Stomach (tissue), 9 donors: ENCODE data around the gene NAALADL2. TPM values are rescaled to one million over a fixed set of nuclear protein-coding genes. Genes with fewer than 3 reads are reported as not detected.

Experiments used
- DNase-seq, 2 donors: peaks; one replicate each; pipeline versions ENCODE4 v3.0.0 to v3.0.0-alpha.2; 2013 to 2019
- H3K27ac ChIP-seq, 5 donors: fragments of 200-600 bp in 4 of 5; sonication (generic) in 4 of 5; one replicate each; pipeline ENCODE4 v1.5.1; 2013 to 2019; ENCODE audit warnings: mild to moderate bottlenecking in 1 of 5, moderate library complexity in 1 of 5
- H3K27me3 ChIP-seq, 3 donors: fragments of 200-600 bp; sonication (generic); one replicate each; pipeline ENCODE4 v1.5.1; 2017 to 2019; ENCODE audit warnings: mixed run types in 1 of 3
- H3K36me3 ChIP-seq, 4 donors: fragments of 200-600 bp; sonication (generic); 1 replicate in 3 of 4; 2 replicates in 1 of 4; pipeline ENCODE4 v1.5.1; 2016 to 2019
- H3K4me1 ChIP-seq, 4 donors: fragments of 200-600 bp; sonication (generic); one replicate each; pipeline ENCODE4 v1.5.1; 2016 to 2019
- H3K4me3 ChIP-seq, 4 donors: fragments of 200-600 bp; sonication (generic) in 3 of 4; one replicate each; pipeline ENCODE4 v1.5.1; 2016 to 2019; ENCODE audit warnings: mild to moderate bottlenecking in 1 of 4
- H3K9me3 ChIP-seq, 4 donors: fragments of 200-600 bp; sonication (generic); one replicate each; pipeline ENCODE4 v1.5.1; 2016 to 2019
- CTCF ChIP-seq, 7 experiments: fragments of 450-650 bp in 4 of 7; fragments of 200-600 bp in 3 of 7; sonication (generic) in 3 of 7; IDR thresholded peaks; one replicate each; pipeline ENCODE4 v1.5.1; 2016 to 2019; ENCODE audit warnings: antibody characterized with exemption in 7 of 7, control low read depth in 2 of 7, mild to moderate bottlenecking in 1 of 7
- EP300 ChIP-seq: sonication (generic); formaldehyde crosslinking; IDR thresholded peaks from one replicate; pipeline ENCODE4 v1.6.1; 2017; ENCODE audit warnings: antibody characterized with exemption
- POLR2A ChIP-seq, 4 donors: fragments of 450-650 bp; IDR thresholded peaks; one replicate each; pipeline ENCODE4 v1.6.1; 2016; ENCODE audit warnings: antibody characterized with exemption in 4 of 4, control low read depth in 2 of 4, mild to moderate bottlenecking in 1 of 4, moderate library complexity in 1 of 4
- POLR2AphosphoS5 ChIP-seq, 3 donors: sonication (generic); formaldehyde crosslinking; IDR thresholded peaks; one replicate each; pipeline ENCODE4 v1.6.1; 2016; ENCODE audit warnings: antibody characterized with exemption in 3 of 3
- WGBS, 5 donors: extraction: QIAGEN DNeasy Blood & Tissue Kit in 3 of 5; methylation state at CpG; one replicate each; pipeline versions ENCODE4 v1.1.5 to v1.1.7; 2013 to 2018; 5-methylcytosine and 5-hydroxymethylcytosine counted together
- intact Hi-C: fragments of 100-400 bp; cut with DNase I; formaldehyde crosslinking; loops from one replicate; pipeline ENCODE4 v1.15.1; 2023; ENCODE audit warnings: low total_unique reads
- polyA plus RNA-seq, 3 donors: library from polyadenylated mRNA; stranded (reverse); fragments of 200-250 nt; gene quantifications; one replicate each; pipeline ENCODE4 v1.2.3, GENCODE V29; 2013
- total RNA-seq, 5 donors: library from RNA; depleted of rRNA; stranded (reverse); fragments of >200 nt; gene quantifications; one replicate each; pipeline versions ENCODE4 v1.1.0 to v1.2.3, GENCODE V29; 2014 to 2016
- donor health status: healthy with polysubstance abuse.
- donor health status: Bipolar disorder and iron deficiency.
- donor health status: healthy.

Gene NAALADL2
- total and polyA plus RNA-seq, 8 donors, result 0.58 to 43.7 (median 5.4) TPM

DNA sequence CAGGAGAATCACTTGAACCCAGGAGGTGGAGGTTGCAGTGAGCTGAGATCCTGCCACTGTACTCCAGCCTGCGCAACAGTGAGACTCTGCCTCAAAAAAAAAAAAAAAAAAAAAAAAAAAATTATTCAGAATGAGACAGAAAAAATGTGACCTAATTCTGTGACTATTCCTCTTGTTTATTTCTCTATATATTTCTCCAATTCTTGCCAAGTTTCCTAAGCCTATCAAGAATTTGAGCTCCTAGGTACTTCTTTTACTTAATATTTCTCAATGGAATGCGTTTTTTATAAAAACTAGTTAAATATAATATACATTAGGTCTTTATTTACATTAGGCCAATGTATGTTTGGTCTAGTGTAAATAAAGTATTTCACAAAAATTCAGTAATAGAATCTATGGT lies 86.8 kb downstream of the NAALADL2 start:
- no peaks in the 10 kb centered on the region for H3K9me3 ChIP-seq
- H3K36me3 ChIP-seq, result no peaks in the 10 kb centered on the region
- intact Hi-C loops, result no loop called here
- H3K4me1 ChIP-seq, result peaks cover 0 to 11% (median 5%) of the 10 kb centered on the region in 4 donors
- DNase-seq, result no peak
- TF ChIP-seq EP300 (no peak), POLR2A (IDR thresholded peaks at IDR 0.05) (no peak), POLR2AphosphoS5 (IDR thresholded peaks at IDR 0.05) (no peak), CTCF (IDR thresholded peaks at IDR 0.05) (no peak)
- H3K27me3 ChIP-seq, result no peaks in the 10 kb centered on the region
- no peak overlapping the region for H3K4me3 ChIP-seq
- 79 to 87% (median 83%) methylated on average over 2 of the region's 2 CpGs for WGBS, 5 donors
- no peak overlapping the region for H3K27ac ChIP-seq

DNA sequence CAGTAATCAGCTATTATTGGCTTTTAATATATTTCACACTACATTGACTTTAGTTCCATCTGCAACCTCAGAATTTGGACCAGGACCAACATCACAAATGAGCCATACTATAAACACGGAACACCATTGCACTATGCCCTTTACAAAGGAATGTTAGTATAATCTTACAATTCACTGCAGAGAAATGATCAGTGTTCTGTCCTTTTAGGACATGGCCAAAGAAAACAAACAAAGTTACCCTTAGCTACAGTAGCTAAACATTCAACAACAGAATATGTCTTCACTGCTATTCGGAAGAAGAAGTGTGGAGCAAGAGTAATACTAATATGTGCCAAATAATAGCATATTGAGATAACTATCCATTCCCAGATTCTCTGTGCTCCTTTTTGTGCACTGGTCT lies 90.4 kb downstream of the NAALADL2 start:
- Histone ChIP-seq H3K4me1 (peaks cover 0 to 11% (median 5%) of the 10 kb centered on the region in 4 donors), H3K4me3 (no peak overlapping the region), H3K27me3 (no peaks in the 10 kb centered on the region), H3K27ac (no peak overlapping the region), H3K36me3 (no peaks in the 10 kb centered on the region), H3K9me3 (no peaks in the 10 kb centered on the region)
- 35 to 57% (median 42%) methylated on average over 2 of the region's 2 CpGs for WGBS, 5 donors
- peak in 1 of 2 donors; percentile 12 for DNase-seq
- no peak for TF ChIP-seq CTCF (IDR thresholded peaks at IDR 0.05)
- peak in 1 of 3 donors; percentile 16 for TF ChIP-seq POLR2AphosphoS5 (IDR thresholded peaks at IDR 0.05)
- no peak for TF ChIP-seq EP300
- TF ChIP-seq POLR2A (IDR thresholded peaks at IDR 0.05), result no peak
- intact Hi-C loops, result no loop called here

GRCh38 chr3:174951034-174951433 lies 91.9 kb downstream of the NAALADL2 start:
- Histone ChIP-seq H3K27me3 (no peaks in the 10 kb centered on the region), H3K36me3 (no peaks in the 10 kb centered on the region), H3K27ac (no peak overlapping the region), H3K4me3 (no peak overlapping the region), H3K4me1 (peaks cover 0 to 15% (median 5%) of the 10 kb centered on the region in 4 donors), H3K9me3 (no peaks in the 10 kb centered on the region)
- 66 to 92% (median 82%) methylated on average over 3 of the region's 3 CpGs for WGBS, 5 donors
- no peak for DNase-seq
- TF ChIP-seq CTCF (IDR thresholded peaks at IDR 0.05) (no peak), POLR2AphosphoS5 (IDR thresholded peaks at IDR 0.05) (no peak), POLR2A (IDR thresholded peaks at IDR 0.05) (no peak), EP300 (no peak)
- intact Hi-C loops, result no loop called here

DNA sequence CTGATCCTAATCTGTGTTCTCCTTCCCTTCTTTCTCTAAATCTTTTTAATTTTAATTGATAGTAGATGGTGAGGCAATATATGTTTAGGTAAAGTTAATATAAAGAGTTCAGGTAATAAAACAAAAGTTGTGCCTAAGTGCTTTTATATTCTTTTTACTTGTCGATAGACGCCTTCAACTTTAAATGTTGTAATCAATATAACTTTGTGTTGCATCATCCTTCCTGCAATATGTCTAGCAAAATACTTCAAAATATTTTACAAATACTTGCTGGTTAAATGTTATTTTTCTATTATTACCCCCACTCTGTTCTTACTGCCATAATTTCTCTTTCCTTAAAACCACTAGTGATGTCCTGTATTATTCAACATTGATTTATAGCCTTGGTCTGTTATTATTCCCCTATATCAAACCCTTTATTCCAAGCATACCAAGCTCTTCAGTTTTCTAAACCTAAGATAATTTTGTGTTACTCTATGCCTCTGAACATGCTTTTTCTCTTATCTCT lies 92.4 kb downstream of the NAALADL2 start:
- intact Hi-C loops, result no loop called here
- Histone ChIP-seq H3K27me3 (no peaks in the 10 kb centered on the region), H3K36me3 (no peaks in the 10 kb centered on the region), H3K9me3 (no peaks in the 10 kb centered on the region), H3K4me1 (peaks cover 0 to 12% (median 5%) of the 10 kb centered on the region in 4 donors), H3K27ac (no peak overlapping the region), H3K4me3 (no peak overlapping the region)
- WGBS, 5 donors, result 93 to 98% (median 97%) methylated on average over 2 of the region's 2 CpGs
- TF ChIP-seq POLR2AphosphoS5 (IDR thresholded peaks at IDR 0.05), result no peak
- TF ChIP-seq CTCF (IDR thresholded peaks at IDR 0.05), result no peak
- TF ChIP-seq POLR2A (IDR thresholded peaks at IDR 0.05), result no peak
- TF ChIP-seq EP300, result no peak
- no peak for DNase-seq
